OCI-LY7 (cell line): Measurements from ENCODE around the gene HEMGN. TPM values are rescaled to one million over a fixed set of nuclear protein-coding genes. Genes with fewer than 3 reads are reported as not detected.

Experiments used
- BruUV-seq: library from RNA; stranded (reverse); fragments of 400-500 nt; replicated peaks from 2 replicates; lab custom pipeline; 2021; lab: Mats Ljungman, UMichigan
- CTCF ChIA-PET: fragments of 300-600 bp; sonication (Branson Sonifier 250); formaldehyde crosslinking; loops from one replicate; lab custom pipeline; 2022; ENCODE audit warnings: antibody characterized with exemption; ENCODE audit not compliant: unreplicated experiment; lab: Charles Lee
- POLR2A ChIA-PET: fragments of 300-600 bp; sonication (Branson Sonifier 250); formaldehyde crosslinking; loops from one replicate; lab custom pipeline; 2022; ENCODE audit warnings: antibody characterized with exemption; lab: Charles Lee
- DNase-seq: peaks from one replicate; pipeline ENCODE4 v3.0.0-alpha.2; 2015; ENCODE audit warnings: low spot score
- H2AFZ ChIP-seq: fragments of 200-600 bp; sonication (generic), shearing (Covaris generic); 2 replicates; pipeline ENCODE4 v1.6.1; 2014; ENCODE audit warnings: mild to moderate bottlenecking, antibody characterized with exemption, low read length, moderate library complexity
- H3K27ac ChIP-seq: fragments of 200-600 bp; sonication (generic); 2 replicates; pipeline ENCODE4 v1.5.1; 2014; ENCODE audit warnings: mixed run types, low read depth, mild to moderate bottlenecking, moderate library complexity, low read length, inconsistent platforms; ENCODE audit not compliant: poor library complexity, severe bottlenecking
- H3K36me3 ChIP-seq: fragments of 200-600 bp; sonication (generic); 2 replicates; pipeline ENCODE4 v1.6.1; 2014; ENCODE audit warnings: mild to moderate bottlenecking, antibody characterized with exemption, low read length, moderate library complexity, mixed read lengths; ENCODE audit not compliant: insufficient read depth
- H3K4me1 ChIP-seq: fragments of 200-600 bp; sonication (generic); 2 replicates; pipeline ENCODE4 v1.5.1; 2014; ENCODE audit warnings: mild to moderate bottlenecking, low read length; ENCODE audit not compliant: insufficient read depth, poor library complexity, severe bottlenecking
- H3K4me2 ChIP-seq: fragments of 200-600 bp; sonication (generic); 2 replicates; pipeline ENCODE4 v1.6.1; 2014; ENCODE audit warnings: mild to moderate bottlenecking, low read length
- H3K4me3 ChIP-seq: fragments of 200-600 bp; sonication (generic); 2 replicates; pipeline ENCODE4 v1.5.1; 2014; ENCODE audit warnings: mild to moderate bottlenecking, low read depth, low read length; ENCODE audit not compliant: poor library complexity, severe bottlenecking
- H3K79me2 ChIP-seq: fragments of 200-600 bp; sonication (generic); 2 replicates; pipeline ENCODE4 v1.6.1; 2016; ENCODE audit warnings: low read depth, mild to moderate bottlenecking, low read length, moderate library complexity, mixed read lengths; ENCODE audit not compliant: insufficient read depth
- H3K9me2 ChIP-seq: fragments of 200-600 bp; sonication (generic); 2 replicates; pipeline ENCODE4 v1.6.1; 2016; ENCODE audit warnings: mild to moderate bottlenecking, low read length, mixed read lengths; ENCODE audit not compliant: insufficient read depth
- H3K9me3 ChIP-seq: fragments of 200-600 bp; sonication (generic); 2 replicates; pipeline ENCODE4 v1.6.1; 2014; ENCODE audit warnings: mild to moderate bottlenecking, mixed run types, low read length, mixed read lengths
- H4K20me1 ChIP-seq: fragments of 200-600 bp; sonication (generic); 2 replicates; pipeline ENCODE4 v1.6.1; 2014; ENCODE audit warnings: mild to moderate bottlenecking, antibody characterized with exemption, low read length, moderate library complexity, mixed read lengths; ENCODE audit not compliant: insufficient read depth
- EZH2phosphoT487 ChIP-seq: fragments of 200-600 bp; sonication (generic); IDR thresholded peaks from 2 replicates; pipeline ENCODE4 v1.6.1; 2018; ENCODE audit warnings: low read depth, borderline replicate concordance, mild to moderate bottlenecking, mixed run types, antibody characterized with exemption, low read length, moderate library complexity, mixed read lengths
- intact Hi-C: fragments of 100-400 bp; cut with micrococcal nuclease; formaldehyde crosslinking; loops from one replicate; pipeline ENCODE4 v1.10.0; 2022; ENCODE audit not compliant: unreplicated experiment
- total RNA-seq, 2 experiments: library from RNA; depleted of rRNA in 1 of 2; stranded (reverse); fragments of >200 nt in 1 of 2; shearing (Covaris generic) in 1 of 2; gene quantifications; 2 replicates each; pipeline ENCODE4 v1.2.3, GENCODE V29; 2014 to 2022
- TF ChIP-seq, protein P1 (sequence below): fragments of 200-600 bp; sonication (generic); conservative IDR thresholded peaks from 2 replicates; pipeline ENCODE4 v1.5.1; 2014; ENCODE audit warnings: mild to moderate bottlenecking, antibody characterized with exemption, low read length, moderate library complexity, mixed read lengths

The HEMGN gene
- total RNA-seq, 2 experiments from 2014 or later = 3.8 to 5.4 TPM

DNA sequence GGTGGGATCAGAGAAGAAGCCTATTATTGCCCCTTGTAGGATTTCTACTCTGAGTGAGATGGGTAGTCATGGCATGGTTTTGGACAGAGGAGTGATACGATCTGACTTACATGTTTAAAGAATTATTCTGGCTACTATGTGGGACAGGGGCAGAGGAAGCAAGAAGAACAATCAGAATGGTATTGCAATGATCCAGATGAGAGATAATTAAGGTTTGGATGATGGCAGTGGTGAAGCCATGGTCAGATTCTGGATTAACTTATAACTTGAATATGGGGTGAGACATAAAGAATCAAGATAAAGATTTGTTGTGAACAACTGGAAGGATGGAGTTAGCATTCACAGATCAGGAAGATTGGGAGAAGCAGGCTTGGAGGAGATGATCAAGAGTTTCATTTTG, 3.4 kb upstream of the HEMGN start:
- no peaks in the 10 kb centered on the region for H4K20me1 ChIP-seq
- H3K9me2 ChIP-seq = no peaks in the 10 kb centered on the region
- no peak overlapping the region for H3K4me3 ChIP-seq
- H3K4me2 ChIP-seq = no peak overlapping the region
- DNase-seq = no peak
- CTCF ChIA-PET = no interaction called here
- intact Hi-C loops = no loop called here
- no TSS peak for BruUV-seq
- H3K4me1 ChIP-seq = peaks cover 68% of the 10 kb centered on the region
- POLR2A ChIA-PET = interaction anchor here (0.6 to 1.2 kb wide), 3 partner anchors 11 to 192 kb away, joined by 3 to 4 read pairs (median 4); no protein-coding TSS in a partner anchor
- H2AFZ ChIP-seq = no peak overlapping the region
- no peaks in the 10 kb centered on the region for H3K9me3 ChIP-seq
- no peak overlapping the region for H3K27ac ChIP-seq
- no peaks in the 10 kb centered on the region for H3K36me3 ChIP-seq
- TF ChIP-seq EZH2phosphoT487 = no peak
- peaks cover 14% of the 10 kb centered on the region; the same call in 1 of the 2 replicates for H3K79me2 ChIP-seq

DNA sequence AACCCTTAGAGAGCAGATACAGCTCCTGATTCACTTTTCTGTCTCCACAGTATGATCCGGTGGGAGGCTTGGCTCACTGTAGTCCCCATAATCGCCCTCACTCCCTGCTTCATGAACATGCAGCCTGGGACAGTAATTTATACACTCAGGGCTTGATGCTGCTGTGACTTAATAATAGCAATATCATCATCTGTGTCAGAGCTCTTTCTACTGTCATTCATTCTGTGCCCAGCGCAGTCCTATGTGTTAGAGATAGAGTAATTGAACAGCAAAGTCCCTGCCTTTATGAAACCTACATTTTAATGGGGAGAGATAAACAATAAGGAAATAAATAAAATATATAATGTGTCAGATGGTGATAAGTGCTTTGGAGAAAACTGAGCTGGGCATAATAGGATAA, 2.8 kb upstream of the HEMGN start:
- H3K4me1 ChIP-seq = peaks cover 74% of the 10 kb centered on the region
- H3K79me2 ChIP-seq = peaks cover 18% of the 10 kb centered on the region; the same call in 1 of the 2 replicates
- DNase-seq = no peak
- POLR2A ChIA-PET = interaction anchor here (0.6 to 1.5 kb wide), 2 partner anchors 10 to 49 kb away, joined by 3 to 6 read pairs; no protein-coding TSS in a partner anchor
- no peaks in the 10 kb centered on the region for H3K9me2 ChIP-seq
- H3K36me3 ChIP-seq = no peaks in the 10 kb centered on the region
- H3K9me3 ChIP-seq = no peaks in the 10 kb centered on the region
- TF ChIP-seq, protein P1, sequence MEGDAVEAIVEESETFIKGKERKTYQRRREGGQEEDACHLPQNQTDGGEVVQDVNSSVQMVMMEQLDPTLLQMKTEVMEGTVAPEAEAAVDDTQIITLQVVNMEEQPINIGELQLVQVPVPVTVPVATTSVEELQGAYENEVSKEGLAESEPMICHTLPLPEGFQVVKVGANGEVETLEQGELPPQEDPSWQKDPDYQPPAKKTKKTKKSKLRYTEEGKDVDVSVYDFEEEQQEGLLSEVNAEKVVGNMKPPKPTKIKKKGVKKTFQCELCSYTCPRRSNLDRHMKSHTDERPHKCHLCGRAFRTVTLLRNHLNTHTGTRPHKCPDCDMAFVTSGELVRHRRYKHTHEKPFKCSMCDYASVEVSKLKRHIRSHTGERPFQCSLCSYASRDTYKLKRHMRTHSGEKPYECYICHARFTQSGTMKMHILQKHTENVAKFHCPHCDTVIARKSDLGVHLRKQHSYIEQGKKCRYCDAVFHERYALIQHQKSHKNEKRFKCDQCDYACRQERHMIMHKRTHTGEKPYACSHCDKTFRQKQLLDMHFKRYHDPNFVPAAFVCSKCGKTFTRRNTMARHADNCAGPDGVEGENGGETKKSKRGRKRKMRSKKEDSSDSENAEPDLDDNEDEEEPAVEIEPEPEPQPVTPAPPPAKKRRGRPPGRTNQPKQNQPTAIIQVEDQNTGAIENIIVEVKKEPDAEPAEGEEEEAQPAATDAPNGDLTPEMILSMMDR = no peak
- no peak for TF ChIP-seq EZH2phosphoT487
- H4K20me1 ChIP-seq = no peaks in the 10 kb centered on the region
- H3K4me3 ChIP-seq = no peak overlapping the region
- no peak overlapping the region for H3K27ac ChIP-seq
- CTCF ChIA-PET = no interaction called here
- H3K4me2 ChIP-seq = no peak overlapping the region
- no TSS peak for BruUV-seq
- intact Hi-C loops = no loop called here
- peak overlapping the region; percentile 8; the same call in 1 of the 2 replicates for H2AFZ ChIP-seq

DNA sequence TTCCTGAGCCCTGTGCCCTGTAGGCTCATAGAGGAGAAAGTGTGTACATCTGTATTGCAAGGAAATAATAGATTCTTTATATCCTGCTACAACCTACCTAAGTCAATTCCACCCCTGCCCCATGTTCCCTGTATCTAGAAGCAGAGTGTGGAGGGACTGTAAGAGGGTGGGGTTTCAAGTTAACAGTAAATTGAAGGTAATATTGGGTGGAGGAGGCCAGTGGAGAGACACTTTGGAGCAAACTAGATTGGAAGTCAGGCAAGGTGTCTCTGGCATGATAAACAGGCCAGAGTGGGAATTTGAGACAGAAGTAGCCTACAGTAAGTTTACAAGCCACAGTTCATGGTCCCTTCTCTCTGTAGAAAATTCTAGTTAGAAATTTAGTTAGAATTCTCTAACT, 2.3 kb upstream of the HEMGN start:
- CTCF ChIA-PET = no interaction called here
- Histone ChIP-seq H3K4me2 (no peak overlapping the region), H3K9me3 (no peaks in the 10 kb centered on the region), H4K20me1 (no peaks in the 10 kb centered on the region), H3K36me3 (no peaks in the 10 kb centered on the region), H3K9me2 (no peaks in the 10 kb centered on the region), H3K4me3 (no peak overlapping the region), H2AFZ (peak overlapping the region; percentile 8; the same call in 1 of the 2 replicates), H3K4me1 (peaks cover 79% of the 10 kb centered on the region), H3K27ac (no peak overlapping the region), H3K79me2 (peaks cover 18% of the 10 kb centered on the region; the same call in 1 of the 2 replicates)
- DNase-seq = no peak
- no TSS peak for BruUV-seq
- TF ChIP-seq, protein P1 = no peak
- TF ChIP-seq EZH2phosphoT487 = no peak
- intact Hi-C loops = no loop called here
- POLR2A ChIA-PET = interaction anchor here (0.6 to 1.5 kb wide), 4 partner anchors 10 to 864 kb away, joined by 3 to 6 read pairs (median 4); no protein-coding TSS in a partner anchor
